IPS-20b (cell line): ENCODE measurements around the gene MSMP.

Experiments
- H3K27ac ChIP-seq: one replicate; pipeline ENCODE4 v1.5.1; 2013; ENCODE audit warnings: low read length
- H3K27me3 ChIP-seq: 2 replicates; pipeline ENCODE4 v1.6.1; 2013; ENCODE audit warnings: mild to moderate bottlenecking, low read length, inconsistent platforms; ENCODE audit not compliant: insufficient read depth
- H3K36me3 ChIP-seq: 2 replicates; pipeline ENCODE4 v1.6.1; 2013; ENCODE audit warnings: low read depth, mild to moderate bottlenecking, inconsistent platforms, low read length, moderate library complexity; ENCODE audit not compliant: insufficient read depth
- H3K4me1 ChIP-seq: 2 replicates; pipeline ENCODE4 v1.6.1; 2013; ENCODE audit warnings: mild to moderate bottlenecking, control low read depth, inconsistent platforms, low read length, moderate library complexity; ENCODE audit not compliant: insufficient read depth
- H3K4me3 ChIP-seq: 2 replicates; pipeline ENCODE4 v1.5.1; 2013; ENCODE audit warnings: mild to moderate bottlenecking, low read length, inconsistent platforms
- H3K9ac ChIP-seq: 2 replicates; pipeline ENCODE4 v1.6.1; 2013; ENCODE audit warnings: low read depth, mild to moderate bottlenecking, inconsistent platforms, low read length, moderate library complexity
- H3K9me3 ChIP-seq: 2 replicates; pipeline ENCODE4 v1.6.1; 2013; ENCODE audit warnings: mild to moderate bottlenecking, low read depth, low read length, inconsistent platforms; ENCODE audit not compliant: insufficient read depth

Gene MSMP

GRCh38 chr9:35714579-35715252 is 39.4 kb downstream of the MSMP start:
- no peaks in the 10 kb centered on the region for H3K9me3 ChIP-seq
- no peak overlapping the region for H3K4me3 ChIP-seq
- H3K27ac ChIP-seq, result no peak overlapping the region
- H3K27me3 ChIP-seq, result no peaks in the 10 kb centered on the region
- peaks cover 96% of the 10 kb centered on the region for H3K36me3 ChIP-seq
- H3K9ac ChIP-seq, result no peak overlapping the region
- no peaks in the 10 kb centered on the region; the same call in 1 of the 2 replicates for H3K4me1 ChIP-seq

GRCh38 chr9:35714123-35714522 is 40.0 kb downstream of the MSMP start:
- Histone ChIP-seq H3K27me3 (no peaks in the 10 kb centered on the region), H3K4me1 (no peaks in the 10 kb centered on the region; the same call in 1 of the 2 replicates), H3K9me3 (no peaks in the 10 kb centered on the region), H3K9ac (no peak overlapping the region), H3K27ac (no peak overlapping the region), H3K4me3 (no peak overlapping the region), H3K36me3 (peaks cover 93% of the 10 kb centered on the region)

GRCh38 chr9:35713578-35713977 is 40.5 kb downstream of the MSMP start:
- no peak overlapping the region for H3K9ac ChIP-seq
- H3K4me3 ChIP-seq, result no peak overlapping the region
- no peak overlapping the region for H3K27ac ChIP-seq
- no peaks in the 10 kb centered on the region for H3K27me3 ChIP-seq
- H3K36me3 ChIP-seq, result peaks cover 93% of the 10 kb centered on the region
- H3K9me3 ChIP-seq, result no peaks in the 10 kb centered on the region
- no peaks in the 10 kb centered on the region; the same call in 1 of the 2 replicates for H3K4me1 ChIP-seq

GRCh38 chr9:35712762-35713400 is 41.2 kb downstream of the MSMP start:
- Histone ChIP-seq H3K4me1 (no peaks in the 10 kb centered on the region; the same call in 1 of the 2 replicates), H3K9me3 (no peaks in the 10 kb centered on the region), H3K9ac (no peak overlapping the region), H3K27ac (no peak overlapping the region), H3K27me3 (no peaks in the 10 kb centered on the region), H3K36me3 (peaks cover 93% of the 10 kb centered on the region), H3K4me3 (no peak overlapping the region)

- H3K27ac ChIP-seq, result no peak overlapping the region
- no peak overlapping the region for H3K4me3 ChIP-seq
- H3K27me3 ChIP-seq, result no peaks in the 10 kb centered on the region
- no peaks in the 10 kb centered on the region; the same call in 1 of the 2 replicates for H3K4me1 ChIP-seq
- peaks cover 93% of the 10 kb centered on the region for H3K36me3 ChIP-seq
- H3K9me3 ChIP-seq, result no peaks in the 10 kb centered on the region
- H3K9ac ChIP-seq, result no peak overlapping the region
These were observed 42.3 kb downstream of the MSMP start for GRCh38 chr9:35711501-35712428.

- Histone ChIP-seq H3K4me3 (no peak overlapping the region), H3K4me1 (no peaks in the 10 kb centered on the region), H3K36me3 (peaks cover 93% of the 10 kb centered on the region), H3K27ac (no peak overlapping the region), H3K9ac (no peak overlapping the region), H3K27me3 (no peaks in the 10 kb centered on the region), H3K9me3 (no peaks in the 10 kb centered on the region)
These were observed 43.1 kb downstream of the MSMP start for GRCh38 chr9:35710818-35711500.

- Histone ChIP-seq H3K4me3 (no peak overlapping the region), H3K9ac (no peak overlapping the region), H3K36me3 (peaks cover 93% of the 10 kb centered on the region)
These were observed 45.9 kb downstream of the MSMP start for GRCh38 chr9:35708146-35708545.

GRCh38 chr9:35706951-35707350 is 47.1 kb downstream of the MSMP start:
- H3K27me3 ChIP-seq, result no peaks in the 10 kb centered on the region
- no peak overlapping the region for H3K4me3 ChIP-seq
- no peaks in the 10 kb centered on the region for H3K4me1 ChIP-seq
- H3K9me3 ChIP-seq, result no peaks in the 10 kb centered on the region
- H3K27ac ChIP-seq, result no peak overlapping the region
- no peak overlapping the region for H3K9ac ChIP-seq
- H3K36me3 ChIP-seq, result peaks cover 93% of the 10 kb centered on the region

More at GRCh38 chr9:35708146-35708545, 45.9 kb downstream of the MSMP start:
- H3K27me3 ChIP-seq, result no peaks in the 10 kb centered on the region
- no peaks in the 10 kb centered on the region for H3K9me3 ChIP-seq
- no peak overlapping the region for H3K27ac ChIP-seq
- no peaks in the 10 kb centered on the region for H3K4me1 ChIP-seq

- H3K9ac ChIP-seq, result no peak overlapping the region
- H3K4me1 ChIP-seq, result no peaks in the 10 kb centered on the region
- no peaks in the 10 kb centered on the region for H3K27me3 ChIP-seq
- no peak overlapping the region for H3K27ac ChIP-seq
- H3K36me3 ChIP-seq, result peaks cover 93% of the 10 kb centered on the region
- no peaks in the 10 kb centered on the region for H3K9me3 ChIP-seq
- no peak overlapping the region for H3K4me3 ChIP-seq
These were observed 48.1 kb downstream of the MSMP start for GRCh38 chr9:35705836-35706430.

GRCh38 chr9:35705372-35705771 is 48.7 kb downstream of the MSMP start:
- H3K4me3 ChIP-seq, result no peak overlapping the region
- H3K4me1 ChIP-seq, result no peaks in the 10 kb centered on the region
- H3K9me3 ChIP-seq, result no peaks in the 10 kb centered on the region
- H3K27me3 ChIP-seq, result no peaks in the 10 kb centered on the region
- peaks cover 93% of the 10 kb centered on the region for H3K36me3 ChIP-seq
- no peak overlapping the region for H3K27ac ChIP-seq
- H3K9ac ChIP-seq, result no peak overlapping the region
